H1 (cell line): ENCODE data around the gene ARHGAP4. TPM values are rescaled to one million over a fixed set of nuclear protein-coding genes. Genes with fewer than 3 reads are reported as not detected.

ENCODE experiments used
- CTCF ChIA-PET: fragments of 300-600 bp; sonication (Branson Sonifier 250); formaldehyde crosslinking; loops from one replicate; lab custom pipeline; 2021; ENCODE audit not compliant: partially characterized antibody; lab: Charles Lee
- POLR2A ChIA-PET: fragments of 300-600 bp; sonication (Branson Sonifier 250); formaldehyde crosslinking; loops from one replicate; lab custom pipeline; 2021; ENCODE audit warnings: inconsistent platforms; ENCODE audit not compliant: partially characterized antibody; lab: Charles Lee
- DNase-seq, 2 experiments: peaks; one replicate each; pipeline versions ENCODE4 v3.0.0 to v3.0.0-alpha.2; 2010 to 2022; ENCODE audit warnings: low spot score in 2 of 2, low read depth in 1 of 2, mixed read lengths in 1 of 2
- FAIRE-seq: peaks from 2 replicates; lab custom pipeline; 2011; peaks lifted over from hg19 to GRCh38; lab: Jason Lieb, UNC
- H2AFZ ChIP-seq: 2 replicates; pipeline ENCODE4 v1.8.1; 2012; ENCODE audit warnings: low read length, inconsistent platforms
- H2AK5ac ChIP-seq: 2 replicates; pipeline ENCODE4 v1.6.1; 2013; ENCODE audit warnings: low read depth, low read length
- H2BK120ac ChIP-seq: replicated peaks from 2 replicates; pipeline ENCODE3; 2013; ENCODE audit warnings: low read depth, low read length, inconsistent platforms
- H2BK12ac ChIP-seq: 2 replicates; pipeline ENCODE4 v1.6.1; 2013; ENCODE audit warnings: low read depth, low read length
- H2BK15ac ChIP-seq: 2 replicates; pipeline ENCODE4 v1.6.1; 2013; ENCODE audit warnings: low read length
- H2BK20ac ChIP-seq: 2 replicates; pipeline ENCODE4 v1.6.1; 2013; ENCODE audit warnings: low read length
- H2BK5ac ChIP-seq: 2 replicates; pipeline ENCODE4 v1.6.1; 2013; ENCODE audit warnings: low read depth, low read length
- H3K14ac ChIP-seq: 2 replicates; pipeline ENCODE4 v1.6.1; 2013; ENCODE audit warnings: inconsistent platforms; ENCODE audit not compliant: insufficient read length
- H3K18ac ChIP-seq: 2 replicates; pipeline ENCODE4 v1.6.1; 2013; ENCODE audit warnings: low read length; ENCODE audit errors: extremely low read depth
- H3K23ac ChIP-seq: 2 replicates; pipeline ENCODE4 v1.6.1; 2013; ENCODE audit warnings: inconsistent platforms; ENCODE audit not compliant: insufficient read length
- H3K23me2 ChIP-seq: 2 replicates; pipeline ENCODE4 v1.6.1; 2013; ENCODE audit warnings: low read depth, low read length
- H3K27ac ChIP-seq: 2 replicates; pipeline ENCODE4 v1.6.1; 2011; ENCODE audit warnings: low read depth, low read length, inconsistent platforms
- H3K27me3 ChIP-seq, 4 experiments: replicated peaks in 1 of 4; 1 replicate in 1 of 4; 2 replicates in 3 of 4; pipeline versions ENCODE4 v1.6.1 to v1.8.1; 2011 to 2013; ENCODE audit warnings: low read length in 3 of 4, mild to moderate bottlenecking in 3 of 4, inconsistent platforms in 2 of 4, mixed read lengths in 2 of 4, moderate library complexity in 1 of 4; ENCODE audit not compliant: control insufficient read depth in 3 of 4, insufficient read depth in 3 of 4; ENCODE audit errors: extremely low read depth in 1 of 4
- H3K36me3 ChIP-seq, 4 experiments: 2 replicates each; pipeline versions ENCODE4 v1.6.1 to v1.8.1; 2011 to 2013; ENCODE audit warnings: mild to moderate bottlenecking in 4 of 4, low read length in 3 of 4, moderate library complexity in 2 of 4, control low read depth in 1 of 4, inconsistent platforms in 1 of 4; ENCODE audit not compliant: insufficient read depth in 4 of 4, control insufficient read depth in 2 of 4
- H3K4ac ChIP-seq: replicated peaks from 2 replicates; pipeline ENCODE3; 2013; ENCODE audit warnings: low read length, low read depth, mixed read lengths, inconsistent platforms; ENCODE audit not compliant: insufficient read length
- H3K4me1 ChIP-seq, 4 experiments: replicated peaks in 1 of 4; 1 replicate in 1 of 4; 2 replicates in 3 of 4; pipeline versions ENCODE4 v1.6.1 to v1.8.1; 2011 to 2013; ENCODE audit warnings: low read length in 3 of 4, inconsistent platforms in 2 of 4, mixed read lengths in 1 of 4; ENCODE audit not compliant: insufficient read depth in 4 of 4, control insufficient read depth in 3 of 4
- H3K4me2 ChIP-seq, 2 experiments: 2 replicates each; pipeline versions ENCODE4 v1.6.1 to v1.8.1; 2011 to 2013; ENCODE audit warnings: low read depth in 2 of 2, low read length in 2 of 2, control low read depth in 1 of 2, inconsistent platforms in 1 of 2, mild to moderate bottlenecking in 1 of 2; ENCODE audit not compliant: insufficient read depth in 1 of 2
- H3K4me3 ChIP-seq, 4 experiments: fragments of 200-600, 300-600 bp in 1 of 4; sonication (generic), shearing (Covaris generic), sonication (Bioruptor Twin) in 1 of 4; 2 replicates each; pipeline versions ENCODE4 v1.5.1 to v1.8.1; 2011 to 2016; ENCODE audit warnings: low read length in 4 of 4, low read depth in 3 of 4, control low read depth in 2 of 4, inconsistent platforms in 2 of 4, mild to moderate bottlenecking in 2 of 4, mixed read lengths in 1 of 4, moderate library complexity in 1 of 4; ENCODE audit not compliant: insufficient read depth in 2 of 4; ENCODE audit errors: extremely low read depth in 1 of 4
- H3K56ac ChIP-seq: replicated peaks from 2 replicates; pipeline ENCODE3; 2013; ENCODE audit warnings: low read depth, mild to moderate bottlenecking, mixed read lengths, low read length, inconsistent platforms; ENCODE audit not compliant: insufficient read length
- H3K79me1 ChIP-seq: 2 replicates; pipeline ENCODE4 v1.6.1; 2013; ENCODE audit warnings: low read depth, low read length, control low read depth
- H3K79me2 ChIP-seq, 2 experiments: 2 replicates each; pipeline versions ENCODE4 v1.6.1 to v1.8.1; 2012 to 2013; ENCODE audit warnings: low read length in 2 of 2, mild to moderate bottlenecking in 2 of 2, inconsistent platforms in 1 of 2; ENCODE audit not compliant: insufficient read depth in 2 of 2, control insufficient read depth in 1 of 2
- H3K9ac ChIP-seq, 4 experiments: replicated peaks in 1 of 4; 1 replicate in 1 of 4; 2 replicates in 3 of 4; pipeline versions ENCODE4 v1.6.1 to v1.8.1; 2011 to 2013; ENCODE audit warnings: low read depth in 3 of 4, low read length in 3 of 4, control low read depth in 2 of 4, mild to moderate bottlenecking in 2 of 4, moderate library complexity in 2 of 4, inconsistent platforms in 1 of 4; ENCODE audit errors: extremely low read depth in 1 of 4
- H3K9me3 ChIP-seq, 2 experiments: 2 replicates each; pipeline versions ENCODE4 v1.6.1 to v1.8.1; 2012 to 2013; ENCODE audit warnings: mild to moderate bottlenecking in 2 of 2, moderate library complexity in 2 of 2, control low read depth in 1 of 2, inconsistent platforms in 1 of 2, low read depth in 1 of 2, low read length in 1 of 2, mixed read lengths in 1 of 2; ENCODE audit not compliant: insufficient read depth in 2 of 2
- H4K20me1 ChIP-seq, 2 experiments: replicated peaks in 1 of 2; 2 replicates each; pipeline versions ENCODE3 to v1.8.1; 2011 to 2013; ENCODE audit warnings: inconsistent platforms in 2 of 2, low read length in 2 of 2, mild to moderate bottlenecking in 1 of 2; ENCODE audit not compliant: insufficient read depth in 2 of 2, control insufficient read depth in 1 of 2
- H4K5ac ChIP-seq: 2 replicates; pipeline ENCODE4 v1.6.1; 2013; ENCODE audit warnings: low read length, low read depth, mixed read lengths, inconsistent platforms; ENCODE audit not compliant: insufficient read length
- H4K8ac ChIP-seq: 2 replicates; pipeline ENCODE4 v1.8.0; 2013; ENCODE audit warnings: mild to moderate bottlenecking, moderate library complexity, low read length, inconsistent platforms; ENCODE audit not compliant: insufficient read depth; ENCODE audit errors: extremely low read depth
- H4K91ac ChIP-seq: replicated peaks from 2 replicates; pipeline ENCODE3; 2013; ENCODE audit warnings: low read length, mixed read lengths, inconsistent platforms; ENCODE audit not compliant: insufficient read length
- ASH2L ChIP-seq: fragments of 200-600, 300-600 bp; sonication (generic); IDR thresholded peaks from one replicate; pipeline ENCODE4 v1.7.1; 2017; ENCODE audit warnings: low read length
- ATF2 ChIP-seq: IDR thresholded peaks from 2 replicates; pipeline ENCODE4 v1.6.1; 2012; ENCODE audit warnings: low read length, inconsistent platforms
- CHD2 ChIP-seq: IDR thresholded peaks from 2 replicates; pipeline ENCODE4 v1.6.1; 2012; ENCODE audit warnings: low read length, improper control_type of control experiment
- HDAC2 ChIP-seq, 2 experiments: fragments of 300-600 bp in 1 of 2; sonication (generic) in 1 of 2; IDR thresholded peaks; 2 replicates each; pipeline ENCODE4 v1.6.1; 2011 to 2012; ENCODE audit warnings: low read depth in 2 of 2, low read length in 2 of 2, mild to moderate bottlenecking in 2 of 2, moderate library complexity in 2 of 2, borderline replicate concordance in 1 of 2, inconsistent platforms in 1 of 2
- JUND ChIP-seq: IDR thresholded peaks from 2 replicates; pipeline ENCODE4 v1.6.1; 2011; ENCODE audit warnings: mild to moderate bottlenecking, improper control_type of control experiment, low read length
- NRF1 ChIP-seq: IDR thresholded peaks from 2 replicates; pipeline ENCODE4 v1.6.1; 2011; ENCODE audit warnings: mild to moderate bottlenecking, low read depth, low read length, improper control_type of control experiment
- POLR2AphosphoS5 ChIP-seq: IDR thresholded peaks from 2 replicates; pipeline ENCODE4 v1.6.1; 2011; ENCODE audit warnings: low read depth, low read length
- RXRA ChIP-seq: IDR thresholded peaks from 2 replicates; pipeline ENCODE4 v1.6.1; 2011; ENCODE audit warnings: low read depth, mild to moderate bottlenecking, low read length, moderate library complexity; ENCODE audit not compliant: insufficient read depth
- SIX5 ChIP-seq: IDR thresholded peaks from 2 replicates; pipeline ENCODE4 v1.6.1; 2011; ENCODE audit warnings: mild to moderate bottlenecking, low read depth, low read length
- SP4 ChIP-seq: IDR thresholded peaks from 2 replicates; pipeline ENCODE4 v1.6.1; 2012; ENCODE audit warnings: low read length, inconsistent platforms
- TEAD4 ChIP-seq: IDR thresholded peaks from 2 replicates; pipeline ENCODE4 v1.6.1; 2012; ENCODE audit warnings: low read depth, low read length, inconsistent platforms, mixed read lengths
- WGBS, 2 experiments: shearing (Covaris generic) in 1 of 2; methylation state at CpG; one replicate each; pipeline versions ENCODE4 v1.1.6 to v1.1.7; 2013 to 2015; ENCODE audit warnings: low lambda C conversion rate in 2 of 2, mixed read lengths in 2 of 2, inconsistent platforms in 1 of 2, low coverage in 1 of 2, missing lambda C conversion rate in 1 of 2; ENCODE audit not compliant: insufficient replicate concordance in 2 of 2, insufficient coverage in 1 of 2, insufficient read length in 1 of 2; ENCODE audit errors: extremely low coverage in 1 of 2, missing lambda C conversion rate in 1 of 2; 5-methylcytosine and 5-hydroxymethylcytosine counted together
- polyA plus RNA-seq, 7 experiments: library from polyadenylated mRNA; depleted of rRNA in 3 of 7; stranded (reverse) in 5 of 7; unstranded in 2 of 7; fragments of >200 nt in 5 of 7; fragments of 200-250 nt in 2 of 7; gene quantifications; 1 replicate in 5 of 7; 2 replicates in 1 of 7; 4 replicates in 1 of 7; pipeline versions ENCODE4 v1.2.1 to v1.2.3, GENCODE V29; 2011 to 2013; ENCODE audit warnings: missing spikeins in 2 of 7, mixed read lengths in 2 of 7
- total RNA-seq: library from RNA; stranded (reverse); fragmentation: NEBNext Ultra II Directional; extraction: Animal tissue kit (Norgen Biotek cat#: 25700); gene quantifications from 2 replicates; pipeline ENCODE4 v1.2.1, GENCODE V29; 2021
- TF ChIP-seq, protein P1 (sequence below): IDR thresholded peaks from 2 replicates; pipeline ENCODE4 v1.6.1; 2012; ENCODE audit warnings: inconsistent platforms

The ARHGAP4 gene
- total and polyA plus RNA-seq, 2 of the 8 experiments (the other 6 are each of a cell fraction or from before 2014, with no cell fraction given): 23.9 to 26.0 TPM

- whole genome bisulfite sequencing, 2 experiments: 96% methylated on average over 15 of the region's 15 CpGs; no CpG with 5 or more reads in 1 of the 2 experiments
- peaks cover 44 to 85% of the 10 kb centered on the region in 2 experiments for H3K79me2 ChIP-seq
- H4K20me1 ChIP-seq: peaks cover 18 to 36% of the 10 kb centered on the region in 2 experiments
- TF ChIP-seq TEAD4 (no peak), JUND (no peak), SIX5 (no peak), RXRA (no peak), HDAC2 (IDR thresholded peaks at IDR 0.05; ENCODE audit: borderline replicate concordance in 1 of 2, low read depth in 2 of 2, low read length in 2 of 2) (no peak), CHD2 (no peak), POLR2AphosphoS5 (no peak), ATF2 (no peak), NRF1 (no peak), ASH2L (no peak), SP4 (no peak)
- TF ChIP-seq, protein P1, sequence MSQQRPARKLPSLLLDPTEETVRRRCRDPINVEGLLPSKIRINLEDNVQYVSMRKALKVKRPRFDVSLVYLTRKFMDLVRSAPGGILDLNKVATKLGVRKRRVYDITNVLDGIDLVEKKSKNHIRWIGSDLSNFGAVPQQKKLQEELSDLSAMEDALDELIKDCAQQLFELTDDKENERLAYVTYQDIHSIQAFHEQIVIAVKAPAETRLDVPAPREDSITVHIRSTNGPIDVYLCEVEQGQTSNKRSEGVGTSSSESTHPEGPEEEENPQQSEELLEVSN: no peak
These were observed 40.2 kb upstream of the ARHGAP4 start for GRCh38 chrX:153966283-153966688.

More at GRCh38 chrX:153966283-153966688, 40.2 kb upstream of the ARHGAP4 start:
- Histone ChIP-seq H2BK15ac (no peak overlapping the region), H3K9ac (no peak overlapping the region), H3K4me3 (no peak overlapping the region), H3K56ac (no peak overlapping the region), H3K23me2 (peaks cover 4% of the 10 kb centered on the region; the same call in 1 of the 2 replicates), H2BK5ac (no peak overlapping the region; the same call in 1 of the 2 replicates), H3K27me3 (no peaks in the 10 kb centered on the region), H3K36me3 (peaks cover 4 to 24% (median 13%) of the 10 kb centered on the region in 4 experiments), H3K79me1 (no peaks in the 10 kb centered on the region; the same call in 1 of the 2 replicates), H3K27ac (no peak overlapping the region), H2AK5ac (no peak overlapping the region), H3K9me3 (no peaks in the 10 kb centered on the region), H2BK120ac (no peak overlapping the region), H3K4ac (no peak overlapping the region), H3K14ac (no peak overlapping the region), H3K4me1 (peaks cover 4 to 21% (median 13%) of the 10 kb centered on the region in 4 experiments), H4K91ac (no peak overlapping the region), H3K4me2 (peak overlapping the region in 1 of 2 experiments; percentile 21; a peak in 1 of 4 replicates), H3K18ac (no peak overlapping the region), H4K8ac (no peak overlapping the region), H2AFZ (no peak overlapping the region), H2BK12ac (no peak overlapping the region), H3K23ac (no peak overlapping the region), H4K5ac (no peak overlapping the region), H2BK20ac (no peak overlapping the region)
- DNase-seq (no peak), FAIRE-seq (no peak)
- CTCF ChIA-PET: interaction anchor here (1.1 to 11.2 kb wide), 6 partner anchors 8 to 53 kb away, joined by 3 to 102 read pairs (median 4); partner anchors contain the start of gene RENBP
- POLR2A ChIA-PET: interaction anchor here (0.7 to 4.0 kb wide), 9 partner anchors 9 to 60 kb away, joined by 3 to 26 read pairs (median 5); partner anchors contain the start of genes ARHGAP4 and NAA10
